Activated CD8-positive, alpha-beta memory T cell treated with anti-CD3 and anti-CD28 coated beads, Interleukin-2, amount 50 U/mL, for 1 hour (primary cell): Measurements from ENCODE around the gene GZMM.
"Not testable (repeated sequence)": the region's sequence is repeated elsewhere in the genome, so short reads cannot be mapped to it uniquely, and the experiment has no call there.

Source experiments
- DNase-seq: peaks from one replicate; pipeline ENCODE4 v3.0.0-alpha.2; 2020; ENCODE audit errors: extremely low read depth

Gene GZMM

GRCh38 chr19:583198-583967, 39.5 kb downstream of the GZMM start:
- DNase-seq, result no peak

- no peak for DNase-seq
These were observed 40.1 kb downstream of the GZMM start for GRCh38 chr19:583968-584239.

- DNase-seq, result no peak
These were observed 40.6 kb downstream of the GZMM start for GRCh38 chr19:584240-585001.

- not testable (repeated sequence) for DNase-seq
These were observed 41.3 kb downstream of the GZMM start for GRCh38 chr19:585146-585545.

- DNase-seq, result no peak
These were observed 41.8 kb downstream of the GZMM start for GRCh38 chr19:585551-586110.

- no peak for DNase-seq
These were observed 44.4 kb downstream of the GZMM start for GRCh38 chr19:588093-588740.

GRCh38 chr19:588741-589692, 45.2 kb downstream of the GZMM start:
- DNase-seq, result no peak

- DNase-seq, result no peak
These were observed 46.0 kb downstream of the GZMM start, which contains the start of gene HCN2 for GRCh38 chr19:589693-590395. Gene HCN2 (plus strand): TSS chr19:589881. CDS start chr19:589946, 65 bp downstream.

- no peak for DNase-seq
These were observed 46.5 kb downstream of the GZMM start for GRCh38 chr19:590396-590745.

- no peak for DNase-seq
These were observed 46.9 kb downstream of the GZMM start for GRCh38 chr19:590750-591098.

- DNase-seq, result no peak
These were observed 47.5 kb downstream of the GZMM start for GRCh38 chr19:591099-591958.

GRCh38 chr19:592101-592500, 48.2 kb downstream of the GZMM start:
- DNase-seq, result no peak

GRCh38 chr19:593055-593454, 49.2 kb downstream of the GZMM start:
- DNase-seq, result no peak

GRCh38 chr19:593505-593904, 49.7 kb downstream of the GZMM start:
- no peak for DNase-seq

GRCh38 chr19:594265-594870, 50.5 kb downstream of the GZMM start:
- no peak for DNase-seq

- DNase-seq, result no peak
These were observed 51.7 kb downstream of the GZMM start for GRCh38 chr19:595326-596262.

- DNase-seq, result no peak
These were observed 52.4 kb downstream of the GZMM start for GRCh38 chr19:596263-596655.
